Embryonic facial prominence (tissue), 1 donor: ENCODE measurements around the gene GPC5.

Source experiments
- DNase-seq: peaks from one replicate; pipeline ENCODE4 v3.0.0-alpha.2; 2016; ENCODE audit errors: extremely low spot score

The GPC5 gene

GRCh38 chr13:92354583-92354982 is 956.2 kb downstream of the GPC5 start:
- DNase-seq, result no peak

DNA sequence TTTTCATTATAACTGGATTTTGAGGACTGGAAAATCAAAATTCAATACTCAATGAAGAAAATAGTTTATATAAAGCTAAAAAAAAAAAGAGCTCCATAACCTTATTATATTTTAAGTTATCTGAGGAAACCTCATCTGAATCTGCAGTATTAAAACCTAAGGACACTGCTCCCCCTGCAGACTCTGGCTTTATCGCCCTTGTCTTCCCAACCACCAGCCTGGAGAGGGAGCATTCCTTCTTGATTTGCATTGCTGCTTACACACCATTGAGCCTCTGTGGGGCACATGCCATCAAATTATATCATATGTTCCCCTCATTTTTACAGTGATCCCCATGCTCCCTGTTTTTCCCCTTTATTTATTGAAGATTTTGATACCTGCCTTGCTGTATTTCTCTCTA is 956.8 kb downstream of the GPC5 start:
- DNase-seq, result no peak

DNA sequence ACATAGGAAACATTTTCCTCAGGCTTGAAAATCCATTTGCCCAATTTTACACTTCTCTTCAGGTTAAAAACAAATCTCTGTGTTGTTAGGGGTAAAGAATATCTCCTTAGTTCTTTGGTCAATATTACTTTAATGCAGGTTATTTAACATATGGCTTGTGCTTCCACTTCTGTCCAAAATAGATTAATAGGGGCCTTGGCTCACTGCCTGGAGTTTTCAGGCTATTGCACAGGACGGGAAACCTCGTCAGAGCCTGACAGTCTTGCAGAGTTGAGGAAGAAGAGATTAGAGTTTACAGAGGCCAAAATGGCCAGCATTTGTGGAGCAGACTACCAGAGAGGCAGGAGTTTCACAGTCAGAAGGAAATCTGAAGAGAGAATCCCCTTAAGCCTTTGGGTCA is 964.3 kb downstream of the GPC5 start:
- no peak for DNase-seq

- no peak for DNase-seq
Measured at GRCh38 chr13:92365904-92366303, 967.5 kb downstream of the GPC5 start.

- DNase-seq, result no peak
Measured at GRCh38 chr13:92377396-92377795, 979.0 kb downstream of the GPC5 start.

DNA sequence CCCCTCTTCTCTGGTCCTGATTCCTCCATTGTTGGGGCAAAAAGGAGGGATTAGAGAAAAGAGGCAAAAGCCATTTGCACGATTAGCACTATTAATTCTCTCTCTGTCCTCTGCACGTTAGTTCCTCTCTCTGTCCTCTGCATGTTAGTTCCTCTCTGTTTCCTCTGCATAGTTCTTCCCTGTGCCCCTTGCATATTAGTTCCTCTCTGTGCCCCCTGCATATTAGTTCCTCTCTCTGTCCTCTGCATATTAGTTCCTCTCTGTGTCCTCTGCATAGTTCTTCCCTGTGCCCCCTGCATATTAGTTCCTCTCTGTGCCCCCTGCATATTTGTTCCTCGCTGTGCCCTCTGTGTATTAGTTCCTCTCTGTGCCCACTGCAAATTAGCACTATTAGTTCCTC is 981.0 kb downstream of the GPC5 start:
- no peak for DNase-seq

- no peak for DNase-seq
Measured at GRCh38 chr13:92384410-92384809, 986.0 kb downstream of the GPC5 start.

- no peak for DNase-seq
Measured at GRCh38 chr13:92387245-92387644, 988.8 kb downstream of the GPC5 start.

DNA sequence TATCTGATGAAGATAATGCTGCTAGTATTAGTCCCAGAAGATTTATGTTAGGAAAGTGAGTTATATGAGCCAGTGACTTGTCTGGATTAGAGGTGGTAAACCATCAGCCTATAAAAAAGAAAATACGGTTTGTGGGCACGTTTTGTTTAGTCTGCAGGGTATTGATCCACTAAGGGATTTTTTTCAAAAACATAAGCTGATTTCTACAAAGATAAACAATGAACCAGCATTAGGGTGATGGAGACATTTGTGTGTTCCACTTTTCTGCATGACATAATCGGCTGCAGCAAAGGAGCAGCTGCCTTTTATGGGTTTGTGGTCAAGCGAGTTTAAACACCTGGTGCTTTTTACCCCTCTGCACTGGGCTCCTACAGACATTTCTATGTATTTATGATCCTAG is 991.8 kb downstream of the GPC5 start:
- no peak for DNase-seq

GRCh38 chr13:92403606-92404005 is 1005.2 kb downstream of the GPC5 start:
- no peak for DNase-seq

GRCh38 chr13:92407858-92408257 is 1009.4 kb downstream of the GPC5 start:
- DNase-seq, result no peak

GRCh38 chr13:92412481-92412880 is 1014.1 kb downstream of the GPC5 start:
- no peak for DNase-seq

DNA sequence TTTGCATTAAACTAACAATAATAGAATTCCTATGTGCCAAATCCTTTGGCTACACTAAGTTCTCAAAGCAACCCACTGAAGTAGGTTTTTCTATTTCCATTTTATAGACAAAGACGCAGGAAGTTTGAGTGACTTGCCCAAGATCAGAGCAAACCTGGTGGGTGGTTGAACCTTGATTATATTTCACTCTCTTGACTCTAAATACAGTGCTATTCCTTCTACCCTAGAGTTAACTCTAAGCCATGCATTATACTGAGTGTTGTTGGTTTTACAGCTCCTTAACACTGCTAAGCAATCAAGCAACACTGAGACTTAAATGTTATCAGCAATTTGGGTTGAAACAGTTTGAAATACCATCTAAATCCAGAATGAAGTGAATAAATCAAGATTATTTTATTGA is 1014.6 kb downstream of the GPC5 start:
- DNase-seq, result no peak

DNA sequence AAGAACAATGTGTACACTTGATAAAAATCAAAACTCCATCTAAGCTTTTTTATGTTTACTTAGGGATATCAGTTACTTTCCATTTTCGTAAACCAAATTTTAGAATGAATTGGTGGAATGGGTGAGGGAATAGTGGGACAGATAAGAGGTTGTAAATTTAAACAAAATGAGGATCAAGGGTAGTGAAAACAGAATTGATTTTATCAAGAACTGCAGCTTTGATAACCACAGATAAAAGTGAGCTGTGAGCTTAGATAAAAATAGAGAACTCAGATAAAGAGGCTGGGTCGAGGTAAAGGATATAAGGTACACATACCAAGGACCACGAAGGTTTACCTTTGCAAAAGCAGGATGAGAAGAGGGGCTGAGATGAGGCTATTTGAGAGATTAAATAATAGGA is 1015.0 kb downstream of the GPC5 start:
- DNase-seq, result no peak

DNA sequence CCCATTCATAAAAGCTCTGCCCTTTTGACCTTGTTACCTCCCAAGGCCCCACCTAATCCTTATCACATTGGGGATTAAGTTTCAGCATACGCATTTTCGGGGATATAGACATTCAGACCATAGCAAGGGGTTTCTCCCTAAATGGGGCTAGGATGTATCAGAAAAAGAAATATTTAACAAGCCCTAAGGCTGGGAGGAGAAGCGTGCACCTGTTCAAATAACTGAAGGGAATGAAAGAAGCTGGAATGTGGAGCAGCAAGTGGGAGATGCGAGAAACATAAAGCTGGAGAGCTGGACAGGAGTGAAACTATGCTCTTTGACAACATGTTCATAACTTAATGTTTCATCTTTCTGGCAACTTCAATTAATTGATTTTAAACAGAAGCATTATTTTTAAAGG is 1016.4 kb downstream of the GPC5 start:
- DNase-seq, result no peak

DNA sequence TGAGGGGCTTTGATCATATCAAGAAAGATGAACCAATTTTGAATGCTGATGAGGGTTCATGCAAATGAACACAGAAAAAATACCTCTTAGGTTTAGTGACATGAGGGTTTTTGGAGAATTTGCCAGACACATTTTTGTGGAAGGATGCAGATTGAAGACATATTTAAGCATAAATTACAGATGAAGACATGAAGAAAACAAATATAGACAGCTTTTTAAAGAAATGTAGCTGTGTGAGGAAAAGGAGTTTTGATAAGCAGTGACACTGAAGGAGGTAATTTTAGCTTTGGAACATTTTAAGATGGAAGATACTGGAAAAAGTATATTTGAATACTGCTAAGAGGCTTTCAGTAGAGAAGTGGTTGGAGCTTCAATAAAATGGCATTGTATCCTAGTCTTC is 1017.4 kb downstream of the GPC5 start:
- no peak for DNase-seq

DNA sequence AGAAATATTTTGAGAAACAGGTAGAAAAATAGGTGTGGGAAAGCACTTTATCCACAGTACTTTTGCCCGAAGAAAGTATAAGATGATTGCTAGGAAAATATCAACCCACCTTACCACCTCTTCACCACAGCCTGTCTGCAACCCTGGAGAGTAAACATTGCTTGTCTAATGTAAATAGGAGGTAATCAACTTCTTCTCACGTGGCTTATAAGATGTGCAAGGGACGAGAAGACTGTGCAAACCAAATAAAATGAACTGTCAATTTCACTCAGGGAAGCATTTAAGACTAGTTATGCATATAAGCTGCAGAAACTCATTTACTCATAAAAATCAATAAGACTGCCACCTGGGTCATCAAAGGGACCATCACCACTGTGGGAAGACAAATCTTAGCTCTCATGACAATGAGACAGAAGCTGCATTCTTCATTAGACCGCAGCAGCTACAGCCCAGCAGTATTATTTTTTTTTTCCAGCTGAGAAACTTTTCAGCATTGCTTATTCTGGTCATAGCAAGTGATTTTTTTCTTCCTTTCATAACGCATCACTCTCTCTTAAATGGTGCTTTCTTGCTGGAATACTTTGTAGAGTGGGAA is 1020.5 kb downstream of the GPC5 start:
- no peak for DNase-seq

- DNase-seq, result no peak
Measured at GRCh38 chr13:92429231-92429630, 1030.8 kb downstream of the GPC5 start.

DNA sequence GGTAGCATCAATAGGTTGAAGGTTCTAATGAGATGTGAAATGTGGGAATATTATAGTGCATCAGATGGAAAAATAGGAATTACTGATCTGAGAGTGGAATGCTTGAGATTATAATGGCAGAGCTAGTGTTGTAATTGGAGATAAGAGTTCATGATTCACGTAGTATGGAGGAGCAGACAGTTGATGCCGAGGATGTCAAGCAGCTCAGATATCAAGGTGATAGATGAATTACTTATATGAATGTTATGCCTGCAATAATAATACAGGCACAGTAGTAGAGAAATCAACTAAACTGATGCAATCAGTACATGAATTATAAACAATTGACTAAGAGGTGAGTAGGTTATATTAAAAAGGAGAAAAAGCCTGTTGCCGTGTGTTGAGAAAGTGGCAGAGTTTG is 1035.0 kb downstream of the GPC5 start:
- no peak for DNase-seq

DNA sequence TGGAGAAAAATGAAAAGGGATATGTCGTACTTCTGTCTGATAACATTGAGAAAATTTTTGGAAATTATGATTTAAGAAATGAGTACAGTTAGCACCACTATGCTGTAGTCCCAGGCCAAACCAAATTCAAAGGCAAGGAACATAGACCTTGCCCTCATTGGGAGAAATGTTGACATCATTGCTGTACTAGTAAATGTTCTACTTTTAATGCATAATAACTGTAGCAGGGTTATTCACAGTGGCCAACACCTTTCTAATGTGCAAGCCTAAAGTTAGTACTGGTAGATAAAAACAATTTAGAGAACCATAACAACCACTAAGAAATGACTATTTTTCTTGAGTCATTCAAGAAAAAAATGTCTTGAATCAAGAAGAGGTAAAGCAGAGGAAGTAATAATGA is 1035.5 kb downstream of the GPC5 start:
- no peak for DNase-seq

- no peak for DNase-seq
Measured at GRCh38 chr13:92436924-92437323, 1038.5 kb downstream of the GPC5 start.

GRCh38 chr13:92444244-92444643 is 1045.8 kb downstream of the GPC5 start:
- DNase-seq, result no peak

DNA sequence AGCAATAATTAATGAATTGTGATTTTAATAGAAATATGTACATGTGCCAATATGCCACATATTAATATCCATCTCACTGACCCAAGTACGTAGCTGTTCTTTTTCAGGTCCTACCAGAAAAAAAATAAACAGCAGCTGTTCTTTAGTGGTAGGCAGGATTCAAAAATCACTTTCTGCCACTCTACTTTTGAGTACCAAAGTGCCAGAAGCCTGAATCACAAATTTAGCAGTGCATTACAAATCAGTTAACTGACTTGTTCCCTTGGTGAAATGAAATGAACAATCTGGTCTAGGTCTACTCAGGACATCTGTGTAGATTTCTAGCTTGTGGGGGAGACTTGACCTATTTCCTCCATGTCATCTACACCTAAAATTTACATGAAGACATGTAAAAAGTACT is 1052.6 kb downstream of the GPC5 start:
- DNase-seq, result no peak

GRCh38 chr13:92452840-92453239 is 1054.4 kb downstream of the GPC5 start:
- DNase-seq, result no peak

GRCh38 chr13:92459306-92459705 is 1060.9 kb downstream of the GPC5 start:
- DNase-seq, result no peak
